SKM-1 (cell line): Measurements from ENCODE around the gene PARD3B.

ENCODE experiments used
- DNase-seq: peaks from one replicate; lab custom pipeline; 2025; ENCODE audit not compliant: unreplicated experiment; lab: John Stamatoyannopoulos, UW

The PARD3B gene

DNA sequence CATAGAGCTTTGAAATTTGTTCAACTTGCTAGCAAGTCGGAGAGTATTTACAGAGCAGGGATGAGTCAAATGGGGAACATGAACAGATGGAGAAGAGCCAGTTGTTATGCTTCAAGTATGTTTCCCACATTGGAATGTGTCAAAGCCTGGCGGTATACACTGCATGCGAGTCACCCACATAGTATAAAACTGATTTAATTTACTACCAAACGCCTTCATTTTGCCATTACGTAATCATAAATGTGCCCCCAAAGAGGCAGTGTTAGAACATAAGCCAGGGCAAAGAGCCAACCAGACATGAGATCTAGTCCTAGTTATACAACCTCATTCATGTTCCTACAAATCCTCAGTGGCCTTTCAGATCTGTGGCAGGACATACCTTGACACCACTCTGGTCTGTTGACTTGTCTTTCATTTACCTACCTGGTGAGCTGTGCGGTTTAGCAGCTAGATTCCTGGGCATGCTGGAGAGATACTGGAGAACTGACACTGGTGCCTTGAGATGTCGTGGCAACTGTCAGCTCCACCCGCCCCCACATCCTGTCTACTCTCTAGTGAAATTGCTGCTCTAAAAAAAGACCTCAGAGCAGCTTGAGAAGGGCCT lies 1115.3 kb downstream of the PARD3B start:
- DNase-seq: no peak

DNA sequence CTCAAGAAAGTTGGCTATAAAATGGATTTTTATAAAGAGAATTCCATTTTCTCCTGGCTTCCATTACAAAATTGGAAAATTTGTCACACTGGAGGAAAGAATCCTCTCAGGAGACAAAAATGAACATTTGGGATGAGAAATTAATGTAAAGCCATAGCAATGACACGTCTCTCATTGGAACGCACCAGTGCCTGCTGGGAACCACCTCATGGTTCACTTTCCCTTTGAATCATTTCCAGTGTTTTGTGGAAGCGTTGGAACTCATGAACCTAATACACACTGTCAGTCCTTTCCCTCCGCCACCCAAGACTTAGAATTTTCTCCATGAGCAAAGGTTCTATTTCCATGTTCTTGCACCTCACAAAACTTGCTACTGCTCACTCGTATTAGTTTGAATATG lies 1116.0 kb downstream of the PARD3B start:
- DNase-seq: no peak

DNA sequence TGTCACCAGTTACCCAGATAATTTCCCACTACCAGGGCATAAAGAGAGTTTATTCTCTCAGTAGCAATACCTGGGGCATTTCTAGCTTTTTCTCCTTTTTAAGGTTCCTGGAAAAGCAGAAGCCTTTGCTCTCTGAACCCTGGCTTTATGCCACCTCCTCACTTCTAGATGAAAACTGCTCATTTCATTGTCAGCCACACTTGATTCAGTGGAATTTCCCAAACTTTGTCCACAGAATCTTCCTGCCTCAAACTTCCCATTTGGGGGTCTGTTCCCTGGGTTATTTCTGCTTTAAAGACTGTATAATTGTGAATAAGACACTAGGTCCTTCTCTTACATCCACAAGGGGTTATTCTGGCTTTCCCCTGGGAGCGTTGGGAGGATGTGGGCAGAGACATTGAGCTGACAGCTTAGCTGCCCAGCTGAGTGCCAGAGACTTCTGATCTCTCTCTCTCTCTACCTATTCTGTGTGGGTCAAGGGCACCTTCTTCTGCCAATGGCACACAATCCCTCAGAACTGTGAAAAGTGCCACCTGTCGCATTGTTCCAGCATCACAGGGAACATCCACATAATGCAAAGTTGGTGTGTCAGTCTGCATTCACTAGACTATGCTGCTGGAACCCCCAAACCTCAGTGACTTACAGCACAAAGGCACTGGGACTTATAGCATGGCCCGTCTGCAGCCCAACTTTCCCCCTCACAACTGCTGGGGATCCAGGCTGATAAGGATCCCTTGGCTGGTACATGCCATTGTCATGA lies 1117.1 kb downstream of the PARD3B start:
- DNase-seq: no peak

DNA sequence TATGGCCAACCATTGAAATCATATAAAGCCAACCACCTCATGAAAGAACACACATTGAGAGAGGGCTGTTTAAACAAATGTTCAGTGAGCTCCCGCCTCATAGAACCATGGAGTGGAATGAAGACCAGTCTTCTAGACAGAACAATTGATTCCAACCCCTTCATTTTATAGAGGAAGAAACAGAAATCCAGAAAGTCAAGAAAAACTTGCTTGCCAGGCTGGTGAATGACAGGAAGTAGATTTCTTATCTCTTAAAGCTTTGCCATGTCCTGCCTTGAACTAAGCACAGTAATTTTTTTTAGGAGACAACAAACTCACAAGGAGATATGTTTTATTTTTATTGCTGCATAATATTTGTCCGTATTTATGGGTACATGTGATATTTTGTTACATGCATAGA lies 1120.5 kb downstream of the PARD3B start:
- no peak for DNase-seq
